GM23338 (cell line): ENCODE data around the gene COQ8B.

Experiments
- EZH2 ChIP-seq: fragments of 200-600 bp; sonication (generic); IDR thresholded peaks from one replicate; pipeline ENCODE4 v1.8.0; 2017; ENCODE audit warnings: antibody characterized with exemption, mild to moderate bottlenecking, low read depth; ENCODE audit not compliant: unreplicated experiment
- REST ChIP-seq: IDR thresholded peaks from one replicate; pipeline ENCODE4 v1.6.1; 2018; ENCODE audit warnings: antibody characterized with exemption; ENCODE audit not compliant: unreplicated experiment
- TF ChIP-seq, protein P1 (sequence below), 2 experiments: fragments of 200-600 bp in 1 of 2; sonication (generic) in 1 of 2; conservative IDR thresholded peaks; 2 replicates each; pipeline versions ENCODE4 v1.5.1 to v1.6.1; 2016 to 2017; ENCODE audit warnings: antibody characterized with exemption in 2 of 2, low read depth in 2 of 2, mild to moderate bottlenecking in 2 of 2, moderate library complexity in 1 of 2

GRCh38 chr19:40747536-40747935 lies 30.9 kb upstream of the COQ8B start:
- TF ChIP-seq, protein P1, sequence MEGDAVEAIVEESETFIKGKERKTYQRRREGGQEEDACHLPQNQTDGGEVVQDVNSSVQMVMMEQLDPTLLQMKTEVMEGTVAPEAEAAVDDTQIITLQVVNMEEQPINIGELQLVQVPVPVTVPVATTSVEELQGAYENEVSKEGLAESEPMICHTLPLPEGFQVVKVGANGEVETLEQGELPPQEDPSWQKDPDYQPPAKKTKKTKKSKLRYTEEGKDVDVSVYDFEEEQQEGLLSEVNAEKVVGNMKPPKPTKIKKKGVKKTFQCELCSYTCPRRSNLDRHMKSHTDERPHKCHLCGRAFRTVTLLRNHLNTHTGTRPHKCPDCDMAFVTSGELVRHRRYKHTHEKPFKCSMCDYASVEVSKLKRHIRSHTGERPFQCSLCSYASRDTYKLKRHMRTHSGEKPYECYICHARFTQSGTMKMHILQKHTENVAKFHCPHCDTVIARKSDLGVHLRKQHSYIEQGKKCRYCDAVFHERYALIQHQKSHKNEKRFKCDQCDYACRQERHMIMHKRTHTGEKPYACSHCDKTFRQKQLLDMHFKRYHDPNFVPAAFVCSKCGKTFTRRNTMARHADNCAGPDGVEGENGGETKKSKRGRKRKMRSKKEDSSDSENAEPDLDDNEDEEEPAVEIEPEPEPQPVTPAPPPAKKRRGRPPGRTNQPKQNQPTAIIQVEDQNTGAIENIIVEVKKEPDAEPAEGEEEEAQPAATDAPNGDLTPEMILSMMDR (conservative IDR thresholded peaks at IDR 0.05; ENCODE audit: low read depth in 2 of 2) = no peak
- TF ChIP-seq REST (no peak), EZH2 (no peak)
